GM19238 (cell line): ENCODE data around the gene DLL3.

ENCODE experiments used
- DNase-seq: peaks from one replicate; pipeline ENCODE4 v3.0.0; 2011; ENCODE audit warnings: low spot score; ENCODE audit not compliant: insufficient read length

Gene DLL3

DNA sequence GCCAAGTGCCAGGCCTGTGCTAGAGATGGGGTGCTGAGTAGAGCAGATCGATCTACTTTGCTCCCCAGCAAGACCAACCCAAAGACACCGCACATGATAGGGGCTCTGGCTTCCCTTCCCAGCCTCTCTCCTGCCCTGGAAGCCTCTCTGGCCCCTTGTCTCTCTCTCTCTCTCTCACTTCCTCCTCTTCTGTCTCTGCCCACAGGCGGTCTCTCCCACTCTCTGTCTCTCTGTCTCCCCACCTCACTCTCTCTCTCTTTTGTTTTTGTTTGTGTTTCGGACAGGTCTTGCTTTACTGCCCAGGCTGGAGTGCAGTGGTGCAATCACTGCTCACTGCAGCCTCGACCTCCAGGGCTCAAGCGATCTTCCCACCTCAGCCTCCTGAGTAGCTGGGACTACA is 17.5 kb downstream of the DLL3 start:
- no peak for DNase-seq

DNA sequence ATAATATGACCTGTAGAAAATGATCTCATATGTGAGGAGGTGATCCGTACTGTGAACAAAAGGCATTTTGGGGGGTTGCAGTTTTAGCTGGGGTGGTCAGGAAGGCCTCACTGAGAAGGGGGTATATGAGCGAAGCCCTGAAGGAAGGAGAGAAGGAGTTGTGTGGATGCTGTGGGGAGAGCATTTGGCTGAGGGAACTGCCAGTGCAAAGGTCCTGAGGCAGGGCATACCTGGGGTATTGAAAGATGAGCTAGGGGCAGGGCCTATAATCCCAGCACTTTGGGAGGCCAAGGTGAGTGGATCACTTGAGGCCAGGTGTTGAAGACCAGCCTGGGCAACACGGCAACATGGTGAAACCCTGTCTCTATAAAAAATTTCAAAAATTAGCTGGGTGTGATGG is 18.7 kb downstream of the DLL3 start:
- DNase-seq, result no peak

DNA sequence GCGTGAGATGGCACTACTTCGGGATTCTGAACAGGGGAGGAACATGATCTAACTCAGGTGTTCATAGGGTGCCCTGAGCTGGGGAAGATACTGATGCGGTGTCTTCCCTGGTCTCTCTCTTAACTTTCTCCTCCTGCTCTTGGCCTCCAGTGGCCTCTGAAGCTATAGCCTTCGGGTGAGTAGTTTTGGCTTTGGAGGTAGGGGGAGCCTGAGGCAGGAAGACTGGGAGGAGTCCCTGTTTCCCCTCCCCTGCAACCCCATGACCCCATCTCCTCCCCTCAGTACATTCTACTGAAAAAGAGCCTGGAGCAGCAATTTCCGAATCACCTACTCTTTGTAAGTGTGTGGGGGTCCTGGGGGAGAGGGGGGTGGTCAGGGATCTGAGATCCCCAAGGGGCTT is 19.7 kb downstream of the DLL3 start:
- DNase-seq, result no peak

DNA sequence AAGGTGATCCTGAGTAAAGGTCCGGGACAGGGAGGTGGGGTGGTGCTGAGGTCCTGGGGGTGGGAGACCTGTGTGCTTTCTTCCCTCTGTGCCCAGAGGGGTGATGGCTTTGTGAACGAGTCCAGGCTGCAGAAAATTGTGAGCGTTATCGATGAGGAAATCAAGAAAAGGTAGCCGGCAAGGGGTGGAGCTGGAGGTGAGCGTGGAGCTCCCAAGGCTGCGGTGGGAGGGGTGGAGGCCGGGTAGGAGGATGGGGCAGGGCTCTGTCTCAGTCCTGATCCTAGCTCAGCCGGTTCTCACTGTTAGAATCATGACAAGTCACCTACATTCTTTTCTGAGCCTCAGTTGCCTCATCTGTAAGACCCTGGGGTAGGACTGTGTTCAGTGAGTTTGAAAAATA is 20.2 kb downstream of the DLL3 start:
- no peak for DNase-seq

DNA sequence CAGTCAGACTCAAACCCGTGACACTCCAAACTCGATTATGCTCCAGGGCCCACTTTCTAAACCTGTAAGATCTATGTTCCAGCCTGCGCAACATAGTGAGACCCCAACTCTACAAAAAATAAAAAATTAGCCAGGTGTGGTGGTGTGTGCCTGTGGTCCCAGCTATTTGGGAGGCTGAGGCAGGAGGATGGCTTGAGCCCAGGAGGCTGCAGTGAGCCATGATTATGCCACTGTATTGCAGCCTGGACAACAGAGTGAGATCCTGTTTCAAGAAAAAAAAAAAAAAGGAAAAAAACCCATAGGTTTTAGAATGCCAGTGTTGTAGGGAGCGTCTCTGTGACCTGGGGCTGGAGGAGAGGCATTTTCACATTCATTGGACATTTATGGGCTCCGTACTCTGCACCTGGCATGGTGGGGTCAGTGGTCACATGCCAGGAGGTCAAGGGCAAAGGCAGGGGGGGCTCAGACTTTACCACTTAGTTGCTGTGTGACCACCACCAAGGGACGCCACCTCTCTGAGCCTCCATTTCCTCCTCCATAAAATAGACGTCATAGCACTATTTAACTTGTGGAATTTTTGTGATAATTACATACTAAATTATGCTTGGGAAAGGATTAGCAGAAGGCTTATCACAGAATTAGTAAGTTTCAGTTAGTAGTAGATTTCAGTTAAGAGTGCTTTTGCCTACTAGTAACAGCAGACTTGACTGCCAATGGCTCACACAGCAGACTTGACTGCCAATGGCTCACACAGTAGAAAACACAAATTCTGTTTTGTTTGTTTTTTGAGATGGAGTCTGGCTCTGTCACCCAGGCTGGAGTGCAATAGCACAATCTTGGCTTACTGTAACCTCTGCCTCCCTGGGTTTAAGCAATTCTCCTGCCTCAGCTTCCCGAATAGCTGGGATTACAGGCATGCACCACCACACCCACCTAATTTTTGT is 22.1 kb downstream of the DLL3 start:
- no peak for DNase-seq

DNA sequence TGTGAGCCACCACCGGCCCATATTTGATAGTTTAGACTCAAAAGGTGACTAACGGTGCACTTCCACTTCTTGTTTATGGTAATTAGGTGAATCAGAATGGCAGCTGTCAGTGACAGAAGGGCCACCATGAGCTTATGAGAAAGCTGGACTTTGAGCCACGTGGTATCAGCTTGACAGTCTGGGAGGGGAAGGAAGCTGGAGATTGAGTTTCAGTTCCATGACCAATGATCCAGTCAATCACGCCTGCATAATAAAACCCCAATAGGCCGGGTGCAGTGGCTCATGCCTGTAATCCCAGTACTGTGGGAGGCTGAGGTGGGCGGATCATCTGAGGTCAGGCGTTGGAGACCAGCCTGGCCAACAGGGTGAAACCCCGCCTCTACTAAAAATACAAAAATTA is 25.7 kb downstream of the DLL3 start:
- no peak for DNase-seq

DNA sequence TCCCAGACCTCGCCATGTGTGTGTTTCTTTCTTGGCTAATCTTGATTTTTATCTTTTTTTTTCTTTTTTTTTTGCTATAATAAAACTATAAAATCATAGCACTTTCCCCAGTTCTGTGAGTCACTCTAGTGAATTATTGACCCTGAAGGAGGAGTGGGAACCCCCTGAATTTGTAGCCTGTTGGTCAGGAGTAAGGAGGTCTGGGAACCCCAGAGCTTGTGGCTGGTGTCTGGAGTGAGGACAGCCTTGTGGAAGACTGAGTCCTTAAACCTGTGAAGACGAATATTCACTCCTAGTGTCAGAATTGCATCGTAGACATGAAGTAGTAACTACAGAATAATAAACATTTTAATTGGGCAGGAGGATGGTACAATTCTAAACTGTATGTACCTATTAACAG is 26.5 kb downstream of the DLL3 start:
- DNase-seq, result no peak

DNA sequence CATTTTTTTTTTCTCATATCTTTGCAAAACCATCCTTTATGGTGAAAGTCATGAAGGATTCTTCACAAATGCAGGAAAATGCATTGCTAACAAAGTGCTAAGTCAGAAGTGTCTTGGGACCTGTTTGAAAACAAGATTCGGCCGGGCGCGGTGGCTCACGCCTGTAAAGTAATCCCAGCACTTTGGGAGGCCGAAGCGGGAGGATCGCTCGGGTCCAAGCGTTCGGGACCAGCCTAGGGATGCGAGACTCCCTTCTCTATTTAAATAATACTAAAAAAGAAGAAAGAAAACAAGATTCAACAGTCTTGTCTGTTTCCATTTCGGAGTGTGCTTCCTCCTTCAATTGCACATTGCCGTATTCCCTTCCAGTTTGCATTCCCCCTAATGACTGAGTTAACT is 33.1 kb downstream of the DLL3 start:
- no peak for DNase-seq

DNA sequence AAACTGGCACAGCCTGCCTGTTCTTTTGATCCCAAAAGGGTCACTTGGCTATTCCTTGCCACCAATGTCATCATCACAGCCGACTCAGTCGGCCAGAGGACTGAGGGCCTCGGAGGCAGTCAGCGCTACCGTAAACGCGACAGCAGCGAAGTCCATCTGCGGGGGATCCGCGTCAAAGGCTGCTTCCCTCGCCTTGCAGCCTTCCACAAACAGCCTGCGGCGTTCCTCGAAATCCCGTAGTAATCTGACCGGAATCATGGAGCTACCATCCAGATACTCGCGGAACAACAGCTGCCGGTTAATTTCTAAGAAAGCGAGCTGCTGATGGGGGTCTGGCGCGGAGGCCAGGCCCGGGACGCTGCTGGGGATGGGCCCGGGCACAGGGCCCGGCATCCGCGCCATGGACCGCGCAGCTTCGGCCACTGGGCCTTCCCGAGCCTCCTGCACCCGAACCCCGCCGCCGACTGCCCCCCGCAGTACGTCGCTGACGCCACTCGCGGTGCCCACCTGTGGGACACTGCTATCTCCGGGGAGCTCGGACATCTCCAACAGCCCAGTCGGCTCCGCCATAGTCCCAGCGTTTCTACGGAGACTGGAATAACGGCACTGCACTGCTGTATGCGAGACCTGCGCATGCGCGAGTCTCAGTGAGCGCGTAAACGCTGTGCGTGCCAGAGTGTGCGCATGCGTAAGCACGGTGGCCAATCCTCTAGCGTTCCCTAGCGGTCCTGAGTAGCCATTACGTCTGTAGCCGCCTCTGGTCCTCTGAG is 33.7 kb downstream of the DLL3 start, which contains the start of gene EID2B:
Gene EID2B (minus strand): TSS at position 620 of the 770 bp plus-strand sequence. CDS start 50 bp downstream, at position 570.
- DNase-seq, result peak; percentile 91

DNA sequence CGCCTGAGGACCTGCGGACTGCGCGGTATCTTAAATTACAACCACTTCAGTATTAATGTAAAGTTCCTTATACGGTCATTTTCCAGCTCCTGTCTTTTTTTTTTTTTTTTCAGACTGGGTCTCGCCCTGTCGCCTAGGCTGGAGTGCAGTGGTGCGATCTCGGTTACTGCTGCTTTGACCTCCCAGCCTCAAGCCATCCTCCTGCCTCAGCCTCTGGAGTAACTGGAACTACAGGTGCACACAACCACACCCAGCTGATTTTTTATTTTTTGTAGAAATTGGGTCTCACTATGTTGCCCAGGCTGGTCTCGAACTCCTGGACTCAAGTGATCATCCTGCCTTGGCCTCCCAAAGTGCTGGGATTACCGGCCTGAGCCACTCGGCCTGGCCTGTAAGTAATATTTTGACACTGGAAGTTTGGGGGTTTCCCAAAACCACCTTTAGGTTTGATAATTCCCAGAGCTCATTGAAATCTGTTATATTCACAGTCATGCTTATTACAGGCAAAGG is 34.3 kb downstream of the DLL3 start:
- DNase-seq, result no peak

DNA sequence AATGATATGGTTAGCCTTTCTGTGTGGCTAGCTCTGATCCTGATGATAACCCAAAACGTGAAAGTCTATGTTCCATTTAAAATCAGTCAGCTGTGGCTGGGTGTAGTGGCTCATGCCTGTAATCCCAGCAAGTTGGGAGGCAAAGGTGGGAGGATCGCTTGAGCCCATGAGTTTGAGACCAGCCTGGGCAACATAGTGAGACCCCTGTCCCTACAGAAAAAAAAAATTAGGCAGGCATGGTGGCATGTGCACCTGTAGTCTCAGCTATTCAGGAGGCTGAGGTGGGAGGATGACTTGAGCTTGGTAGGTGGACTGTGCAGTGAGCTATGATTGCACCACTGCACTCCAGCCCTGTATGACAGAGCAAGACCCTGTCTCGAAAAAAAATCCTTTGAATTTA is 35.0 kb downstream of the DLL3 start:
- DNase-seq, result no peak

DNA sequence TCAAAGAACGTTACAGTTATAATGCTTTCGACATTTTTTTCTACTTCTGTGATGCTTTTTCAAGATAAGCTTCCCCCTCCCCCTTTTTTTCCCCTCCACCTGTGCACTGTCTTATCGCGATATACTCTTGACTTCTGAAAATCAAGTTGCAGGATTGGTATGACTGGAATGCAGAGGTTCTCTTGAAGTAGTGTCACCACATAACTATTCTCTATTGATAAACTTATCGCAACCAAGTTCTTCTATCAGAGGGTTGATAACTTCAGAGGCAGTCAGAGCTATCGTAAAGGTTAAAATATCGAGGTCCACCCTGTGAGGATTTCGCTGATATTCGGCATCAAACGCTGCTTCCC is 40.4 kb downstream of the DLL3 start:
- no peak for DNase-seq

DNA sequence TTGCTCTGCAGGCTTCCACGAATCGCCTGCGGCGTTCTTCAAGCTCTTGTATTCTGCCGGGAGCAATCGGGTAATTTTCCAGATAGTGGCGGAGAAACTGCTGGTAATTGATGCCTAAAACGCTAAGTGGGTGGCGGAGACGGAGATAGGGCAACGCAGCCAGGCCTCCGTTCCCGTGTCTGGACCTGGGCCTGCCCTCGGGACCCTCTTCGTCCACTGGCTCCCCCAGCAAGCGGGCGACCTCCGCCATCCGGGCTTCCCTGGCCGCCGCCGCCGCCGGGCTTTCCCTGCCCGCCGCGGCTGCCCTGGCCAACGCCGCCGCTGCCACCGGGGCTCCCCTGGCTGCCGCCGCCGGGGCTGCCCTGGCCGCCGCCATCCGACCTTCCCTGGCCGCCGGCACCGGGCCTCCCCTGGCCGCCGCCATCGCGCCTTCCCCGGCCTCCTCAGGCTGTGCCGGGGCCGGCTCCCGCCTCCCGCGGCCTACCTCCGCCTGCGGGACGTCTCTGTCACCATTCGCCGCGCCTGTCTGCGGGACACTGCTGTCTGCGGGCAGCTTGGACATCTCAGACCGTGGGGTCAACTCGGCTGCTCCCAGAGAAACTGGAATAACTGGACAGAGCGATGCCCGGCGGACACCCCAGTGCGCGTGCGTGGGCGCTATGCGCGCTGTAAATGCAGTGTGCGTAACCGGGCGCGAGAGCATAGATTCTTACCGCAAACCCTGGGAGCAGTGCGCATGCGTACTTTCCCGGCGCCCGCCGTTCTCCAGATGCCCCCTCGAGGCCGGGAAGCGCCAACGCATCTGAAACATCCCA is 41.0 kb downstream of the DLL3 start, which contains the start of gene EID2:
Gene EID2 (minus strand): TSS at position 644 of the 815 bp plus-strand sequence. CDS start 82 bp downstream, at position 562.
- DNase-seq, result peak; percentile 91

DNA sequence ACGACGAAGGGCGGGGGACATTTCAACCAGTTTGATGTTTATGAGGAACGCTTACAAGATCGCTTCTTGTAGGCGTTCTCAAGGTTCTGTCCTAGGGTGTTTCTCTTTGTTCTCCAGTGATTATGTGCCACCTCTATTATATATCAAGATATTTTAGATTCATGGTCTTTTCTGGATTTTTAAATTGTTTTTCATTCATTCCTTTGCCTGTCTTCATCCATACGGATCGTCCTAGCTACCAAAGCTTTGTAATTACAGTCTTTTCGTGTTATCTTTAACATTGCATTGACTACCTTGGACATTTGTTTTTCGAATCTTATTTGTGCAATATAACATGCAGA is 41.6 kb downstream of the DLL3 start:
- DNase-seq, result no peak

DNA sequence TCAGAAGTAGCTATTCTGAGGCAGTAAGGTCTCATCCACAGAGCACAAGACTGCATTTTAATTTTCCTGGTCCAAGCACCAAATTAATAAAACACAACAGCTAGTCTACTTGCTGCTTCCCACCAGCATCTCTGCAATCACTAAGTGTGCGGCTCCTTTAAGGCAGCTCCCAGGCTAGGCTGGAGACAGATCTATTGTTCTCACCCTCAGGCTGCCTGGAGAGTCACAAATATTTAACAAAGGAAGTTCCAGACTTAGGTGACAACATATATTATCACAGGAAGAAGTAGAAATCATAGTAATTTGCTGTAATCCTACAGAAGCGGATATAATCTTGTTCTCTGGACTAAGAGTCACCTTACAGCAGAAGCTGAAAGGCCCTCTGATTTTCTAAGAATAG is 43.5 kb downstream of the DLL3 start:
- no peak for DNase-seq

DNA sequence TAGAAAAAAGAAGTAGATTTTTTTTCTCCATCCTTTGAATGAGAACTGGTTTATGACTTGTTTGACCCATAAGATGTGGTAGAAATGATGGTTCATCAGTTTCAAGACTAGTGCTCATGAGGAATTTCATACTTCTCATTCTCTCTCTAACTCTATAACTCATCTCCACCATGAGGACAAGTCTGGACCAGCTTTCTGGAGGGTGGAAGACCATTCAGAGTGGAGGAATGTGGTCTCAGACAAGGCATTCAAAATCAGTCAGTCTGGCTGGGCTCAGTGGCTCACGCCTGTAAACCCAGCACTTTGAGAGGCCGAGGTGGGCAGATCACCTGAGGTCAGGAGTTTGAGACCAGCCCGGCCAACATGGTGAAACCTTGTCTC is 44.7 kb downstream of the DLL3 start:
- DNase-seq, result no peak

DNA sequence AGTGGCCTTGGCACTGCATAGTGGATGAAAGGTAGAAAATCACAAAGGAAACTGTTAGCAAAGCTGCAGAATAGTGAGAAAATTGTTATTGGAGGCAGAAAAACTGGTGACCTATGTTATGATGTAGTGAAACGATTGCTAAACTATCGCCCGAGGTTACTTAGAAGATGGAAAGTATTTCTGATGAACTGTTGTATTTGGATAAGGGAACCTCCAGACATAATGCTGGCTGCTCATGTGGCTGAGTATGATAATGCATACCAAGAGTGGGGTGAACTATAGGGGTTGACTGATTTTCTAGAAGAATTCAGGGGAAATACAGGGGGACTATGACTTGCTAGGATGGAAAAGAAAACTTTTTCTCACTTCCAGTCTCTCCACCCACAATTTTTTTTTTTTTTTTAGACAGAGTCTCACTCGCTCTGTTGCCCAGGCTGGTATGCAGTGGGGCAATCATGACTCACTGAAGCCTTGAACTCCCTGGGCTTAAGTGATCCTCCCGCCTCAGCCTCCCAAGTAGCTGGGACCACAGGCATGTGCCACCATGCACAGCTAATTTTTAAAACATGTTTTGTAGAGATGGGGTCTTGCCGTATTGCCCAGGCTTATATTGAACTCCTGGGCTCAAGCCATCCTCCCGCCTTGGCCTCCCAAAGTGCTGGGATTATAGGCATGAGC is 45.6 kb downstream of the DLL3 start:
- no peak for DNase-seq

DNA sequence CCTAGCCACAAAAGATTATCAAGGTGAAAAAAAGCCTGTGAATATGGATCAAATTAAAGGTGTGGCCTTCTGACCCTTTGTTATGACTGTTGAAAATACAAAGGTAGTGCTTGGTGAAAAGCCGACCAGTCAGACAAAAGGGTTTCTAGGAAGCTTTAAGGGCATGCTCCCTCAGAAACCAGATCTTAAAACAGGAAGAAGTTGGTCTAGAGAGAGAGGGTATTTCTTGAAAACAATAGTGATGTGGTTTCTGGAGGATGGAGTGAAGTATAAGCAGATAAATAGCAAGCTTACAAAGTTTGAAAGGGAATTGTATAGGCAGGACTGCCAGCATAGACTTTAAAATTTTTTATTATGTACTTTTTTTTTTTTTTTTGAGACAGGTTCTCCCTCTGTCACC is 46.2 kb downstream of the DLL3 start:
- no peak for DNase-seq

DNA sequence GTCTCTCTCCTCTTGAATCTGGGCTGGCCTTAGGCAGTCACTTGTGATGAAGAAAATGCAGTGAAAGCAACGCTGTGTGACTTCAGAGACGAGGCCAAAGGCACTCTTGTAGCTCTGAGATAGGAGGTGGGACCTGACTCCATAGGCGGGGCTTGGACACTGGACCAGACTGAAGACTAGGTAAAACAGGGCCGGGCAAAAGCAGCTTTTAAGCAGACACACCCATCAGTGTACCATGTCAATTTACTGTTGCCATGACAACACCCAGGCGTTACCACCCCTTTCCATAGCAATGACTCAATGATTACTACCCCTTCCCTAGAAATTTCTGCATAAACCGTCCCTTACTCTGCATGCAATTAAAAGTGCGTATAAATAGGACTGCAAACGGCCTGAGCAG is 47.9 kb downstream of the DLL3 start:
- DNase-seq, result no peak

DNA sequence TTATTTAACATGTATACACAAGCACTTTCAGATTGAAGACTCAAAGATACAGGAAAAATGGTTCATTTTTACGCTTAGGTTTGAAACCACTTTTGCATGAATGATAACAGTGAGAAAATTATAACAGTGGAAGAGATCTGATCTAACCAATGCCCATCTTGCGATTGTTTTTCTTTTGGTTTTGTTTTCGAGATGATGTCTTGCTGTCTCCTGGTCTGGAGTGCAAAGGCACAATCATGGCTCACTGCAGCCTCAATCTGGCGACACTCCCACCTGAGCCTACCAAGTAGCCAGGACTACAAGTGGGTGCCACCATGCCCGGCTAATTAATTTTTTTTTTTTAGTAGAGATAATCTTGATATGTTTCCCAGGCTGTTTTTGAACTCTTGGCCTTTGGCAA is 51.5 kb downstream of the DLL3 start:
- no peak for DNase-seq

DNA sequence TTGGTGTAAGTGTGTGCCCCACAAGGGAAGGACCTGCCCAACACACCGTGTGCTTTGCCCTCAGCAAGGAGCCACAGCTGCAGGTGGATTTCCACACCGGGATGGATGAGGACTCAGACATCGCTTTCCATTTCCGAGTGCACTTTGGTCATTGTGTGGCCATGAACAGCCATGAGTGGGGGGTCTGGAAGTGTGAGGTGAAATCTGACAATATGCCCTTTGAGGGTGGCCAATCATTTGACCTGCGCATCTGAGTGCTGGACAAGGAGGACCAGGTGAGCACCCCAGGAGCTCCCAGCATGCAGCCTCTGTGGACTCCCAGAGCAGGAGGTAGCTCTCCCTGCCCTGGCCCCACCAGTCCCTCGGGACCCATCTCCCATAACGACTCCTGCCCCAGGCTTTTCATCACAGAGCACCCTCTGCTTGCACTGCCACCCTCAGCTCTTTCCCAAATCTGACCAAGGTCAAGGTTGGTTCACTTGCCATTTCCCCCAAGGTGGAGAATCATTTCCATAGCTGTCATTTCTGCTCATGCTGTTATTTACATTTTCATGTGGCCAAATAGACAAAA is 54.4 kb downstream of the DLL3 start:
- no peak for DNase-seq
